Thyroid gland (tissue), 4 donors: Measurements from ENCODE around the gene MRPL51.

Source experiments
- CTCF ChIP-seq, 6 experiments: fragments of 200-600 bp in 3 of 6; fragments of 450-650 bp in 3 of 6; sonication (generic) in 3 of 6; IDR thresholded peaks; one replicate each; pipeline ENCODE4 v1.5.1; 2016 to 2019; ENCODE audit warnings: antibody characterized with exemption in 6 of 6, mild to moderate bottlenecking in 2 of 6, inconsistent platforms in 1 of 6, moderate library complexity in 1 of 6
- POLR2A ChIP-seq, 2 donors: fragments of 450-650 bp; IDR thresholded peaks; one replicate each; pipeline ENCODE4 v1.6.1; 2017; ENCODE audit warnings: antibody characterized with exemption in 2 of 2, mild to moderate bottlenecking in 2 of 2, moderate library complexity in 1 of 2

- TF ChIP-seq CTCF (IDR thresholded peaks at IDR 0.05) (peak in 1 of 6 experiments; percentile 2), POLR2A (IDR thresholded peaks at IDR 0.05) (peak in 1 of 2 donors; percentile 29)
These were observed 42.1 kb upstream of the MRPL51 start for GRCh38 chr12:6534945-6535696.
